ENCODE results near the gene CALCOCO2.
"Not testable (repeated sequence)": the region's sequence is repeated elsewhere in the genome, so short reads cannot be mapped to it uniquely, and the experiment has no call there.

CALCOCO2 gene

GRCh38 chr17:48814504-48814903 is 16.3 kb upstream of the CALCOCO2 start:
- Mint-ChIP-seq H3K4me1 (peaks cover 13 to 21% of the 10 kb centered on the region in 2 donors), H3K27ac (peak overlapping the region; percentile 37), H3K27me3 (peaks cover 28 to 56% of the 10 kb centered on the region in 2 donors), H3K4me3 (no peak overlapping the region), H3K9me3 (no peaks in the 10 kb centered on the region), H3K36me3 (no peaks in the 10 kb centered on the region)
- peak; percentile 56 to 64 for ATAC-seq (replicated peaks)
- peak; percentile 32 for DNase-seq

GRCh38 chr17:48815311-48815710 is 15.5 kb upstream of the CALCOCO2 start:
- DNase-seq = no peak

GRCh38 chr17:48816438-48816773 is 14.4 kb upstream of the CALCOCO2 start:
- H3K4me3 Mint-ChIP-seq = peak overlapping the region; percentile 78 to 79
- H3K27me3 Mint-ChIP-seq = peaks cover 32 to 70% of the 10 kb centered on the region in 2 donors
- DNase-seq (no peak), ATAC-seq (replicated peaks) (no peak)
- H3K36me3 Mint-ChIP-seq = no peaks in the 10 kb centered on the region
- H3K9me3 Mint-ChIP-seq = no peaks in the 10 kb centered on the region
- H3K27ac Mint-ChIP-seq = no peak overlapping the region
- H3K4me1 Mint-ChIP-seq = peaks cover 13 to 21% of the 10 kb centered on the region in 2 donors

More at GRCh38 chr17:48815311-48815710, 15.5 kb upstream of the CALCOCO2 start:
- Mint-ChIP-seq H3K36me3 (no peaks in the 10 kb centered on the region), H3K4me3 (no peak overlapping the region), H3K27me3 (peaks cover 28 to 61% of the 10 kb centered on the region in 2 donors), H3K27ac (no peak overlapping the region), H3K4me1 (peaks cover 13 to 21% of the 10 kb centered on the region in 2 donors), H3K9me3 (no peaks in the 10 kb centered on the region)
- ATAC-seq (replicated peaks) = no peak

GRCh38 chr17:48816774-48817590 is 13.9 kb upstream of the CALCOCO2 start, which contains the start of gene TTLL6:
TTLL6 (minus strand) TSS chr17:48817229; CDS start chr17:48817072, 157 bp downstream.
- Mint-ChIP-seq H3K36me3 (no peaks in the 10 kb centered on the region), H3K27me3 (peaks cover 32 to 71% of the 10 kb centered on the region in 2 donors), H3K4me3 (peak within 1 kb of the TSS; percentile 78 to 79), H3K9me3 (no peaks in the 10 kb centered on the region), H3K27ac (no peak within 1 kb of the TSS), H3K4me1 (peaks cover 13 to 21% of the 10 kb centered on the region in 2 donors)
- DNase-seq (peak; percentile 33), ATAC-seq (replicated peaks) (peak; percentile 92)

- Mint-ChIP-seq H3K4me1 (peaks cover 13 to 21% of the 10 kb centered on the region in 2 donors), H3K36me3 (no peaks in the 10 kb centered on the region), H3K4me3 (peak overlapping the region in 1 of 2 donors; percentile 10), H3K27me3 (peaks cover 36 to 70% of the 10 kb centered on the region in 2 donors), H3K27ac (no peak overlapping the region), H3K9me3 (no peaks in the 10 kb centered on the region)
- ATAC-seq (replicated peaks) (no peak), DNase-seq (no peak)
These were observed 12.4 kb upstream of the CALCOCO2 start for GRCh38 chr17:48818361-48818841.

GRCh38 chr17:48819466-48819865 is 11.4 kb upstream of the CALCOCO2 start:
- DNase-seq (no peak), ATAC-seq (replicated peaks) (no peak)
- Mint-ChIP-seq H3K27me3 (peaks cover 35 to 64% of the 10 kb centered on the region in 2 donors), H3K9me3 (no peaks in the 10 kb centered on the region), H3K4me3 (no peak overlapping the region), H3K27ac (no peak overlapping the region), H3K4me1 (peaks cover 13 to 21% of the 10 kb centered on the region in 2 donors), H3K36me3 (no peaks in the 10 kb centered on the region)

GRCh38 chr17:48820936-48821335 is 9.9 kb upstream of the CALCOCO2 start:
- Mint-ChIP-seq H3K27me3 (peaks cover 23 to 52% of the 10 kb centered on the region in 2 donors), H3K4me1 (peaks cover 13 to 16% of the 10 kb centered on the region in 2 donors), H3K27ac (peak overlapping the region; percentile 42)
- not testable (repeated sequence) for H3K9me3 Mint-ChIP-seq; H3K4me3 Mint-ChIP-seq; ATAC-seq (replicated peaks); H3K36me3 Mint-ChIP-seq; DNase-seq

- no peak for DNase-seq
- Mint-ChIP-seq H3K4me1 (peaks cover 0 to 3% of the 10 kb centered on the region in 2 donors), H3K4me3 (no peak overlapping the region), H3K9me3 (no peaks in the 10 kb centered on the region), H3K27ac (no peak overlapping the region), H3K36me3 (no peaks in the 10 kb centered on the region), H3K27me3 (peaks cover 7 to 18% of the 10 kb centered on the region in 2 donors)
- no peak for ATAC-seq (replicated peaks)
These were observed 5.1 kb upstream of the CALCOCO2 start for GRCh38 chr17:48825446-48826381.

GRCh38 chr17:48831549-48831883 is 681 bp downstream of the CALCOCO2 start:
- Mint-ChIP-seq H3K27me3 (no peaks in the 10 kb centered on the region), H3K36me3 (no peaks in the 10 kb centered on the region), H3K27ac (peak overlapping the region; percentile 98), H3K9me3 (no peaks in the 10 kb centered on the region), H3K4me1 (peaks cover 19 to 40% of the 10 kb centered on the region in 2 donors), H3K4me3 (peak overlapping the region; percentile 98)
- ATAC-seq (replicated peaks) = no peak
- no peak for DNase-seq

GRCh38 chr17:48834973-48835372 is 4.1 kb downstream of the CALCOCO2 start:
- Mint-ChIP-seq H3K4me1 (peaks cover 28 to 65% of the 10 kb centered on the region in 2 donors), H3K27me3 (no peaks in the 10 kb centered on the region), H3K36me3 (no peaks in the 10 kb centered on the region), H3K4me3 (no peak overlapping the region), H3K9me3 (no peaks in the 10 kb centered on the region), H3K27ac (no peak overlapping the region)
- ATAC-seq (replicated peaks) (no peak), DNase-seq (no peak)

GRCh38 chr17:48835971-48836370 is 5.1 kb downstream of the CALCOCO2 start:
- H3K4me3 Mint-ChIP-seq = no peak overlapping the region
- H3K9me3 Mint-ChIP-seq = no peaks in the 10 kb centered on the region
- H3K4me1 Mint-ChIP-seq = peaks cover 32 to 73% of the 10 kb centered on the region in 2 donors
- ATAC-seq (replicated peaks) (no peak), DNase-seq (no peak)
- no peak overlapping the region for H3K27ac Mint-ChIP-seq
- no peaks in the 10 kb centered on the region for H3K27me3 Mint-ChIP-seq
- H3K36me3 Mint-ChIP-seq = peaks cover 0 to 5% of the 10 kb centered on the region in 2 donors

GRCh38 chr17:48837458-48837857 is 6.6 kb downstream of the CALCOCO2 start:
- not testable (repeated sequence) for DNase-seq, H3K9me3 Mint-ChIP-seq, H3K27ac Mint-ChIP-seq, H3K36me3 Mint-ChIP-seq, H3K27me3 Mint-ChIP-seq
- Mint-ChIP-seq H3K4me1 (peaks cover 40 to 87% of the 10 kb centered on the region in 2 donors), H3K4me3 (peak overlapping the region; percentile 27 to 55)
- ATAC-seq (replicated peaks) = peak; percentile 44

GRCh38 chr17:48840441-48840840 is 9.6 kb downstream of the CALCOCO2 start:
- no peaks in the 10 kb centered on the region for H3K27me3 Mint-ChIP-seq
- DNase-seq (no peak), ATAC-seq (replicated peaks) (no peak)
- H3K4me3 Mint-ChIP-seq = no peak overlapping the region
- H3K27ac Mint-ChIP-seq = no peak overlapping the region
- no peaks in the 10 kb centered on the region for H3K9me3 Mint-ChIP-seq
- H3K36me3 Mint-ChIP-seq = peaks cover 9 to 12% of the 10 kb centered on the region in 2 donors
- H3K4me1 Mint-ChIP-seq = peaks cover 28 to 67% of the 10 kb centered on the region in 2 donors

GRCh38 chr17:48841395-48841831 is 10.6 kb downstream of the CALCOCO2 start:
- H3K4me1 Mint-ChIP-seq = peaks cover 24 to 57% of the 10 kb centered on the region in 2 donors
- H3K9me3 Mint-ChIP-seq = no peaks in the 10 kb centered on the region
- ATAC-seq (replicated peaks) (peak; percentile 99), DNase-seq (peak; percentile 26)
- H3K27ac Mint-ChIP-seq = peak overlapping the region; percentile 59
- H3K36me3 Mint-ChIP-seq = peaks cover 9 to 12% of the 10 kb centered on the region in 2 donors
- no peaks in the 10 kb centered on the region for H3K27me3 Mint-ChIP-seq
- peak overlapping the region; percentile 68 to 74 for H3K4me3 Mint-ChIP-seq

All from stimulated activated naive B cell treated with anti-CD40 and anti-IgM and Interleukin-4, amounts not matched to agents 10 μg/mL and 1 μg/mL and 100 μg/mL, for 72 hours (primary cell).